Measurements from ENCODE around the gene TRUB2. TPM values are rescaled to one million over a fixed set of nuclear protein-coding genes. Genes with fewer than 3 reads are reported as not detected.

TRUB2 gene
- total and polyA plus RNA-seq, 2 donors (not counting 1 experiment from before 2014, with no cell fraction given): 7.6 to 21.5 TPM

DNA sequence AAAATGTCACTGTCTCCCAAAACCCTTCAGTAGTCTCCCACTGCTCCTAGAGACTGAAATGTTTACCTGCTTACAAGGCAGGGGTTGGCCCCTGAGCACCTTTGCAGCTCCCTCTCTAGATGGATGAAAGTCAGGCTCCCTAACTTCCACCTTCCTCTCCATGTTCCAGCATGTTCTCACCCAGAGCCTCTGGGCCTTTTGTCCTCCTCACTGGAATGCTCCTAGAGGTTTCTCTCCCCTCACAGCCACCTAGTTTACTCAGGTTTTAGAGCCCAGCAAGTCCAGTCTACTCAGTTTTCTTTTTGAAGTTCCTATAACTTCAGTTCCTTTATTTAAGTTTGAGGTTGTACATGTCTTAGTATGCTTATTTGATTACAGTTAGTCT, 48.1 kb upstream of the TRUB2 start:
- ATAC-seq (ENCODE audit: low read depth) (no peak), DNase-seq (no peak)
- peak overlapping the region; percentile 99 for H3K9ac ChIP-seq (ENCODE audit: low read length)
- intact Hi-C loops (cut with micrococcal nuclease): loop anchor here (2.0 to 5.0 kb wide), 5 partner anchors 50 to 577 kb away; partner anchors contain the start of genes CERCAM, DOLK, KYAT1 and LRRC8A
- peak overlapping the region; percentile 79 to 98 (median 90) for H3K4me3 ChIP-seq (ENCODE audit: control extremely low read depth in 1 of 5, extremely low read depth in 1 of 5, insufficient read depth in 1 of 5, low read depth in 2 of 5, low read length in 4 of 5)
- H4K20me1 ChIP-seq (ENCODE audit: control insufficient read depth, insufficient read depth, low read length, poor library complexity, severe bottlenecking): peaks cover 30% of the 10 kb centered on the region
- H3K27me3 Mint-ChIP-seq: no peaks in the 10 kb centered on the region
- no peaks in the 10 kb centered on the region for H3K9me3 ChIP-seq (ENCODE audit: control extremely low read depth in 1 of 3, control insufficient read depth in 2 of 3, insufficient read depth in 1 of 3, low read length in 2 of 3)
- peak overlapping the region; percentile 98 for H2AFZ ChIP-seq (ENCODE audit: insufficient read depth, low read depth, low read length, poor library complexity, severe bottlenecking)
- POLR2A ChIA-PET: interaction anchor here (0.6 to 2.9 kb wide), 6 partner anchors 8 to 268 kb away, joined by 3 to 20 read pairs (median 6); no protein-coding TSS in a partner anchor
- peak overlapping the region; percentile 95 for H3K4me3 Mint-ChIP-seq
- TF ChIP-seq CTCF (IDR thresholded peaks at IDR 0.05) (no peak), EZH2 (IDR thresholded peaks at IDR 0.05; ENCODE audit: borderline replicate concordance, insufficient read depth, low read depth, low read length, poor library complexity, severe bottlenecking) (no peak)
- H3K9me3 Mint-ChIP-seq (ENCODE audit: insufficient read depth): no peaks in the 10 kb centered on the region
- H3K79me2 ChIP-seq (ENCODE audit: control insufficient read depth, insufficient read depth, low read length): peaks cover 50% of the 10 kb centered on the region
- H3K4me2 ChIP-seq (replicated peaks; ENCODE audit: low read depth, low read length, poor library complexity, severe bottlenecking): peak overlapping the region; percentile 97
- peaks cover 32% of the 10 kb centered on the region for H3K4me1 Mint-ChIP-seq
- CTCF ChIA-PET: interaction anchor here (0.6 to 2.8 kb wide), 6 partner anchors 8 to 419 kb away, joined by 3 to 35 read pairs (median 4); partner anchors contain the start of gene CERCAM
- no peaks in the 10 kb centered on the region for H3K27me3 ChIP-seq (replicated peaks in 1 of 4; ENCODE audit: control extremely low read depth in 1 of 4, control insufficient read depth in 3 of 4, insufficient read depth in 4 of 4, low read length in 3 of 4)
- peak overlapping the region; percentile 96 for H3K27ac Mint-ChIP-seq
- H3K4me1 ChIP-seq (ENCODE audit: control insufficient read depth in 2 of 2, insufficient read depth in 2 of 2, low read length in 2 of 2): peaks cover 17 to 25% of the 10 kb centered on the region in 2 donors
- peak overlapping the region; percentile 73 to 96 for H3K27ac ChIP-seq (ENCODE audit: low read length in 2 of 2)
- H3K36me3 ChIP-seq (replicated peaks in 1 of 2; ENCODE audit: control extremely low read depth in 1 of 2, control insufficient read depth in 1 of 2, extremely low read depth in 1 of 2, insufficient read depth in 2 of 2, low read length in 1 of 2): peaks cover 2 to 6% of the 10 kb centered on the region in 2 experiments

GRCh38 chr9:128369024-128369706, 46.9 kb upstream of the TRUB2 start:
- ATAC-seq (ENCODE audit: low read depth) (no peak), DNase-seq (no peak)
- no peak overlapping the region for H3K4me2 ChIP-seq (replicated peaks; ENCODE audit: low read depth, low read length, poor library complexity, severe bottlenecking)
- H3K36me3 ChIP-seq (replicated peaks in 1 of 2; ENCODE audit: control extremely low read depth in 1 of 2, control insufficient read depth in 1 of 2, extremely low read depth in 1 of 2, insufficient read depth in 2 of 2, low read length in 1 of 2): peaks cover 2 to 6% of the 10 kb centered on the region in 2 experiments
- no peaks in the 10 kb centered on the region for H3K27me3 ChIP-seq (replicated peaks in 1 of 4; ENCODE audit: control extremely low read depth in 1 of 4, control insufficient read depth in 3 of 4, insufficient read depth in 4 of 4, low read length in 3 of 4)
- H3K9me3 ChIP-seq (ENCODE audit: control extremely low read depth in 1 of 3, control insufficient read depth in 2 of 3, insufficient read depth in 1 of 3, low read length in 2 of 3): no peaks in the 10 kb centered on the region
- H2AFZ ChIP-seq (ENCODE audit: insufficient read depth, low read depth, low read length, poor library complexity, severe bottlenecking): no peak overlapping the region
- peak overlapping the region; percentile 37 for H3K4me3 Mint-ChIP-seq
- intact Hi-C loops (cut with micrococcal nuclease): no loop called here
- peak overlapping the region; percentile 41 for H3K27ac Mint-ChIP-seq
- H3K79me2 ChIP-seq (ENCODE audit: control insufficient read depth, insufficient read depth, low read length): peaks cover 38% of the 10 kb centered on the region
- ChIA-PET CTCF (no interaction called here), POLR2A (no interaction called here)
- TF ChIP-seq EZH2 (IDR thresholded peaks at IDR 0.05; ENCODE audit: borderline replicate concordance, insufficient read depth, low read depth, low read length, poor library complexity, severe bottlenecking) (no peak), CTCF (IDR thresholded peaks at IDR 0.05) (no peak)
- H3K4me3 ChIP-seq (ENCODE audit: control extremely low read depth in 1 of 5, extremely low read depth in 1 of 5, insufficient read depth in 1 of 5, low read depth in 2 of 5, low read length in 4 of 5): no peak overlapping the region
- 96% methylated on average over 7 of the region's 9 CpGs for WGBS (ENCODE audit: insufficient coverage)
- peaks cover 18% of the 10 kb centered on the region for H4K20me1 ChIP-seq (ENCODE audit: control insufficient read depth, insufficient read depth, low read length, poor library complexity, severe bottlenecking)
- peaks cover 32% of the 10 kb centered on the region for H3K4me1 Mint-ChIP-seq
- no peaks in the 10 kb centered on the region for H3K27me3 Mint-ChIP-seq
- H3K4me1 ChIP-seq (ENCODE audit: control insufficient read depth in 2 of 2, insufficient read depth in 2 of 2, low read length in 2 of 2): peaks cover 25 to 35% of the 10 kb centered on the region in 2 donors
- no peak overlapping the region for H3K9ac ChIP-seq (ENCODE audit: low read length)
- no peak overlapping the region for H3K27ac ChIP-seq (ENCODE audit: low read length in 2 of 2)
- H3K9me3 Mint-ChIP-seq (ENCODE audit: insufficient read depth): no peaks in the 10 kb centered on the region

Measured in B cell (primary cell).